Astrocyte (in vitro differentiated cells and primary cell): Measurements from ENCODE around the gene SLC9A1. TPM values are rescaled to one million over a fixed set of nuclear protein-coding genes. Genes with fewer than 3 reads are reported as not detected.

Experiments
- DNase-seq: peaks from one replicate; pipeline ENCODE4 v3.0.0-alpha.2; 2010; ENCODE audit warnings: low read depth
- FAIRE-seq: peaks from 2 replicates; lab custom pipeline; 2011; peaks lifted over from hg19 to GRCh38; lab: Jason Lieb, UNC
- H2AFZ ChIP-seq: 2 replicates; pipeline ENCODE4 v1.6.0; 2012; ENCODE audit warnings: low read depth, low read length, inconsistent platforms
- H3K27ac ChIP-seq: 2 replicates; pipeline ENCODE4 v1.5.1; 2011; ENCODE audit warnings: low read depth, low read length, inconsistent platforms
- H3K27me3 ChIP-seq: 2 replicates; pipeline ENCODE4 v1.6.0; 2011; ENCODE audit warnings: low read length, inconsistent platforms; ENCODE audit not compliant: insufficient read depth
- H3K36me3 ChIP-seq: 2 replicates; pipeline ENCODE4 v1.5.1; 2011; ENCODE audit warnings: low read length, inconsistent platforms; ENCODE audit not compliant: insufficient read depth
- H3K4me1 ChIP-seq: 2 replicates; pipeline ENCODE4 v1.5.1; 2011; ENCODE audit warnings: low read length, inconsistent platforms; ENCODE audit not compliant: insufficient read depth
- H3K4me2 ChIP-seq: 2 replicates; pipeline ENCODE4 v1.6.0; 2012; ENCODE audit warnings: low read length, inconsistent platforms
- H3K4me3 ChIP-seq: 2 replicates; pipeline ENCODE4 v1.5.1; 2011; ENCODE audit warnings: low read depth, mild to moderate bottlenecking, low read length, inconsistent platforms; ENCODE audit not compliant: insufficient read depth
- H3K79me2 ChIP-seq: 2 replicates; pipeline ENCODE4 v1.6.0; 2012; ENCODE audit warnings: mild to moderate bottlenecking, low read length, inconsistent platforms; ENCODE audit not compliant: insufficient read depth
- H3K9ac ChIP-seq: 2 replicates; pipeline ENCODE4 v1.6.0; 2012; ENCODE audit warnings: mild to moderate bottlenecking, low read length, inconsistent platforms
- H3K9me3 ChIP-seq: 2 replicates; pipeline ENCODE4 v1.5.1; 2012; ENCODE audit warnings: low read depth, mild to moderate bottlenecking, low read length, inconsistent platforms; ENCODE audit not compliant: insufficient read depth
- H4K20me1 ChIP-seq: 2 replicates; pipeline ENCODE4 v1.6.0; 2012; ENCODE audit warnings: low read length, inconsistent platforms; ENCODE audit not compliant: insufficient read depth
- H3K27ac Mint-ChIP-seq: one replicate; pipeline ENCODE4 v1.8.0; 2021; ENCODE audit warnings: mild to moderate bottlenecking, mixed read lengths; ENCODE audit not compliant: unreplicated experiment
- H3K27me3 Mint-ChIP-seq: one replicate; pipeline ENCODE4 v1.8.0; 2021; ENCODE audit warnings: low read depth, mixed read lengths; ENCODE audit not compliant: unreplicated experiment
- H3K36me3 Mint-ChIP-seq: one replicate; pipeline ENCODE4 v1.8.0; 2021; ENCODE audit warnings: low read depth, mixed read lengths; ENCODE audit not compliant: unreplicated experiment
- H3K4me1 Mint-ChIP-seq: one replicate; pipeline ENCODE4 v1.8.0; 2021; ENCODE audit warnings: low read depth, mixed read lengths; ENCODE audit not compliant: unreplicated experiment
- H3K4me3 Mint-ChIP-seq: one replicate; pipeline ENCODE4 v1.8.0; 2021; ENCODE audit warnings: mild to moderate bottlenecking, moderate library complexity, mixed read lengths; ENCODE audit not compliant: unreplicated experiment
- H3K9me3 Mint-ChIP-seq: one replicate; pipeline ENCODE4 v1.8.0; 2021; ENCODE audit warnings: mild to moderate bottlenecking, mixed read lengths; ENCODE audit not compliant: unreplicated experiment
- EZH2 ChIP-seq: IDR thresholded peaks from 2 replicates; pipeline ENCODE4 v1.6.1; 2012; ENCODE audit warnings: mild to moderate bottlenecking, low read length, inconsistent platforms; ENCODE audit not compliant: insufficient read depth
- total RNA-seq: library from RNA; stranded (reverse); gene quantifications from 2 replicates; pipeline ENCODE4 v1.2.1, GENCODE V29; 2021
- TF ChIP-seq, protein P1 (sequence below): IDR thresholded peaks from 2 replicates; pipeline ENCODE4 v1.5.1; 2011; ENCODE audit warnings: low read depth, mild to moderate bottlenecking, inconsistent platforms, low read length, moderate library complexity; ENCODE audit not compliant: insufficient read depth

Gene SLC9A1
- total RNA-seq, 1 donor from 2014 or later = 49.3 TPM

DNA sequence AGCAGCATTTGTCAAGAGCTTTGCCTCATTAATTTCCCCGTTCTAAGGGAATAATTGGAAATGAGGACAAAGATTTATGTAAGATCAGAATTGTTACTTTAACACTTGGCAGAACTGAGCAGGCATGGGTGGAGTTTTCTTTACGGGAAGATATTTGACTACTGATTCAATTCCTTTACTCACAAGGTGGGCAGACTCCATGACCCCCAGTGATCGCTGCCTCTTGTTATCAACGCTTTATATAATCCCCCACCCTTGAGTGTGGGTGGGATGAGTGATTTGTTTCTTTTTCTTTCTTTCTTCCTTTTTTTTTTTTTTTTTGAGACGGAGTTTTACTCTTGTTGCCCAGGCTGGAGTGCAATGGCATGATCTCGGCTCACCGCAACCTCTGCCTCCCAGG is 77.0 kb downstream of the SLC9A1 start:
- Histone ChIP-seq H4K20me1 (no peaks in the 10 kb centered on the region), H3K27ac (no peak overlapping the region), H3K36me3 (no peaks in the 10 kb centered on the region), H3K4me3 (no peak overlapping the region), H3K4me1 (no peaks in the 10 kb centered on the region), H3K27me3 (peaks cover 7% of the 10 kb centered on the region), H3K9ac (no peak overlapping the region), H3K4me2 (no peak overlapping the region), H3K9me3 (no peaks in the 10 kb centered on the region), H2AFZ (no peak overlapping the region), H3K79me2 (no peaks in the 10 kb centered on the region)
- Mint-ChIP-seq H3K4me1 (no peaks in the 10 kb centered on the region), H3K36me3 (no peaks in the 10 kb centered on the region), H3K9me3 (peaks cover 1% of the 10 kb centered on the region), H3K4me3 (no peak overlapping the region), H3K27me3 (peaks cover 11% of the 10 kb centered on the region), H3K27ac (no peak overlapping the region)
- TF ChIP-seq EZH2 = no peak
- TF ChIP-seq, protein P1, sequence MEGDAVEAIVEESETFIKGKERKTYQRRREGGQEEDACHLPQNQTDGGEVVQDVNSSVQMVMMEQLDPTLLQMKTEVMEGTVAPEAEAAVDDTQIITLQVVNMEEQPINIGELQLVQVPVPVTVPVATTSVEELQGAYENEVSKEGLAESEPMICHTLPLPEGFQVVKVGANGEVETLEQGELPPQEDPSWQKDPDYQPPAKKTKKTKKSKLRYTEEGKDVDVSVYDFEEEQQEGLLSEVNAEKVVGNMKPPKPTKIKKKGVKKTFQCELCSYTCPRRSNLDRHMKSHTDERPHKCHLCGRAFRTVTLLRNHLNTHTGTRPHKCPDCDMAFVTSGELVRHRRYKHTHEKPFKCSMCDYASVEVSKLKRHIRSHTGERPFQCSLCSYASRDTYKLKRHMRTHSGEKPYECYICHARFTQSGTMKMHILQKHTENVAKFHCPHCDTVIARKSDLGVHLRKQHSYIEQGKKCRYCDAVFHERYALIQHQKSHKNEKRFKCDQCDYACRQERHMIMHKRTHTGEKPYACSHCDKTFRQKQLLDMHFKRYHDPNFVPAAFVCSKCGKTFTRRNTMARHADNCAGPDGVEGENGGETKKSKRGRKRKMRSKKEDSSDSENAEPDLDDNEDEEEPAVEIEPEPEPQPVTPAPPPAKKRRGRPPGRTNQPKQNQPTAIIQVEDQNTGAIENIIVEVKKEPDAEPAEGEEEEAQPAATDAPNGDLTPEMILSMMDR = no peak
- FAIRE-seq (no peak), DNase-seq (no peak)

DNA sequence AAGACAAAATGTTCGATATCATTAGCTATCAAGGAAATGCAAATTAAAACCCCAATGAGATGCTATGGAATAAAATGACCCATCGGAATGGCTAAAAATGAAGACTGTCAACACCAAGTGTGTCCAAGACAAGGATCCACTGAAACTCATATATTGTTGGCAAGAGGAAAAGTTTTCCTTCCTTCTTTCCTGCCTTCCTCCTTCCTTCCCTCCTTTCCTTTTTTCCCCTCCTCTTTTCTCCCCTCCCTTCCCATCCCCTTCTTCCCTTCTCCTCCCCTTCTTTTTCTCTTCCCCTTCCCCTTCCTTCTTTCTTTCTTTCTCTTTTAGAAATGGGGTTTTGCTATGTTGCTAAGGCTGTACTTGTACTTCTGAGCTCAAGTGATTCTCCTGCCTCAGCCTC is 78.1 kb downstream of the SLC9A1 start:
- H3K4me2 ChIP-seq = no peak overlapping the region
- H3K36me3 ChIP-seq = no peaks in the 10 kb centered on the region
- peaks cover 12% of the 10 kb centered on the region for H3K27me3 Mint-ChIP-seq
- H2AFZ ChIP-seq = no peak overlapping the region
- H3K4me3 Mint-ChIP-seq = no peak overlapping the region
- H3K9me3 ChIP-seq = no peaks in the 10 kb centered on the region
- H3K4me1 Mint-ChIP-seq = no peaks in the 10 kb centered on the region
- no peak overlapping the region for H3K9ac ChIP-seq
- peaks cover 7% of the 10 kb centered on the region for H3K27me3 ChIP-seq
- H3K27ac Mint-ChIP-seq = no peak overlapping the region
- no peak overlapping the region for H3K27ac ChIP-seq
- no peaks in the 10 kb centered on the region for H3K9me3 Mint-ChIP-seq
- DNase-seq = no peak
- H3K4me1 ChIP-seq = no peaks in the 10 kb centered on the region
- TF ChIP-seq, protein P1 = no peak
- TF ChIP-seq EZH2 = no peak
- H3K4me3 ChIP-seq = no peak overlapping the region
- H4K20me1 ChIP-seq = no peaks in the 10 kb centered on the region
- no peaks in the 10 kb centered on the region for H3K79me2 ChIP-seq
- FAIRE-seq = no peak
- H3K36me3 Mint-ChIP-seq = no peaks in the 10 kb centered on the region

DNA sequence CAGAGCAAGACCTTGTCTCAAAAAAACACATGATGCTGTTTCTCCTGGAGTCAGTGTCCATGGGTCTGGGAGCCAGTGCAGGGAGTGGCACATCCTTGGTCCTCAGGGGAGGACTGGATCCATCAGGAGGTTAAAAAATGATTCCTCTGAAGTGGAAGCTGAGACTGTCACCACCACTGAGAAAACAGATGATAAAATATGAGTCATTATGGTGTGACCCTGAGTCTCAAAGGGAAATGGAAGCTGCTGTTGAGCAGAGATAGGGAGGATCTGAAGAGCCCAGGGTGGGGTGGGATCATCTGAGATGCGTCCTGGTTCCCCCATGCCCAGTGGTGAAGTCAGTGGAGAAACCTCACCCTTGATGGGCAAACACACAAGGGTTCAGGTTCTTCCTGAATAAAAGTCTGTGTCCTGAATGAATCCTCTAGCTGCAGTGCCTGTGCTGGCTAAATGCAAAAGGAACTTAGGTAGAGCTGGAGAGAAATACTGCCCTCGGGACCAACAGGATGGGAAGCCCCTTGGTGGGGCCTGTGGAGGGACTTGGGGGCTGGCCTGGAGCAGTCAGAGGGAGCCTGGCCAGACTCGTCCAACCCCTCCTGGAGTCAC is 80.6 kb downstream of the SLC9A1 start:
- Histone ChIP-seq H4K20me1 (no peaks in the 10 kb centered on the region), H3K27me3 (peaks cover 11% of the 10 kb centered on the region), H3K27ac (no peak overlapping the region), H3K9me3 (no peaks in the 10 kb centered on the region), H3K4me3 (no peak overlapping the region), H3K4me2 (no peak overlapping the region), H3K79me2 (no peaks in the 10 kb centered on the region), H3K9ac (no peak overlapping the region), H3K4me1 (no peaks in the 10 kb centered on the region), H2AFZ (no peak overlapping the region), H3K36me3 (no peaks in the 10 kb centered on the region)
- no peak overlapping the region for H3K27ac Mint-ChIP-seq
- FAIRE-seq = no peak
- peaks cover 19% of the 10 kb centered on the region for H3K27me3 Mint-ChIP-seq
- no peaks in the 10 kb centered on the region for H3K9me3 Mint-ChIP-seq
- no peak for TF ChIP-seq EZH2
- TF ChIP-seq, protein P1 = no peak
- DNase-seq = no peak
- no peaks in the 10 kb centered on the region for H3K36me3 Mint-ChIP-seq
- H3K4me3 Mint-ChIP-seq = no peak overlapping the region
- H3K4me1 Mint-ChIP-seq = no peaks in the 10 kb centered on the region
